Measurements from ENCODE around the gene IGFL1.
"Not testable (repeated sequence)": the region's sequence is repeated elsewhere in the genome, so short reads cannot be mapped to it uniquely, and the experiment has no call there.

Gene IGFL1

GRCh38 chr19:46216612-46217011 lies 12.9 kb upstream of the IGFL1 start:
- DNase-seq (ENCODE audit: insufficient read length) (no peak), FAIRE-seq (no peak)
- TF ChIP-seq POLR2AphosphoS5 (IDR thresholded peaks at IDR 0.05; ENCODE audit: low read depth, low read length): no peak
- no peak for TF ChIP-seq TAF1 (IDR thresholded peaks at IDR 0.05; ENCODE audit: borderline replicate concordance, low read depth, low read length)
- TF ChIP-seq POLR2A (IDR thresholded peaks at IDR 0.05; ENCODE audit: low read depth, low read length): no peak

- FAIRE-seq (no peak), DNase-seq (ENCODE audit: insufficient read length) (no peak)
- no peak for TF ChIP-seq TAF1 (IDR thresholded peaks at IDR 0.05; ENCODE audit: borderline replicate concordance, low read depth, low read length)
- TF ChIP-seq POLR2AphosphoS5 (IDR thresholded peaks at IDR 0.05; ENCODE audit: low read depth, low read length): no peak
- no peak for TF ChIP-seq POLR2A (IDR thresholded peaks at IDR 0.05; ENCODE audit: low read depth, low read length)
These were observed 12.1 kb upstream of the IGFL1 start for GRCh38 chr19:46217476-46217875.

GRCh38 chr19:46218160-46218559 lies 11.4 kb upstream of the IGFL1 start:
- DNase-seq (ENCODE audit: insufficient read length) (no peak), FAIRE-seq (no peak)
- TF ChIP-seq TAF1 (IDR thresholded peaks at IDR 0.05; ENCODE audit: borderline replicate concordance, low read depth, low read length) (no peak), POLR2AphosphoS5 (IDR thresholded peaks at IDR 0.05; ENCODE audit: low read depth, low read length) (no peak), POLR2A (IDR thresholded peaks at IDR 0.05; ENCODE audit: low read depth, low read length) (no peak)

DNA sequence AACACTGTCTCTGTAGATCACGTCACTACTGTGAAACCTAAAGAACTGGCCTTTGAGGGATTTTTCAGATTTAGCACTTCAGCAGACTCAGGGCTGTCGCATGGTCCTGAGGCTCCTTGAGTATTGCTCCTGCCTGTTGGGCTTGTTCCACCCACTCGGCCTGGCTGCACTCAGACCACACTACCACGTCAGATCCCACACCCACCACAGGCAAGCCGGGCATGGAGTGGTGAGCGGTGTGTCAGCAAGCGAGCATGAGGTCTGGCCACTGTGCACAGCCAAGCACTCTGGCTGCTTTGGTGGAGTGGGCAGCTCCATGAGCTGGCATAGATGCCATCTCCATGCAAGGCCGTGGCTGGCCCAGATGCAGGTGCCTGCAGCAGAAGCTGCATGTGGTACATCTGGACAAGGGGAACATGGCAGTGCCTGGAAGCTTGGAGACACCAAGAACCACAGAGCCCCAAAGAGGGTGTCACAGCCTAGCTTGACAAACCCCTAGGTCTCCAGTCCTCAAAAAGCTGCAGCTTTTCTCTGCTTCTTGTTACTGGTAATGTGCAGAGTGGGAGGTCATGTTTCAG lies 9.4 kb upstream of the IGFL1 start:
- TF ChIP-seq POLR2A (IDR thresholded peaks at IDR 0.05; ENCODE audit: low read depth, low read length): no peak
- FAIRE-seq (no peak), DNase-seq (ENCODE audit: insufficient read length) (no peak)

GRCh38 chr19:46221152-46221551 lies 8.4 kb upstream of the IGFL1 start:
- no peak for FAIRE-seq
- TF ChIP-seq TAF1 (IDR thresholded peaks at IDR 0.05; ENCODE audit: borderline replicate concordance, low read depth, low read length) (no peak), POLR2AphosphoS5 (IDR thresholded peaks at IDR 0.05; ENCODE audit: low read depth, low read length) (no peak), POLR2A (IDR thresholded peaks at IDR 0.05; ENCODE audit: low read depth, low read length) (no peak)
- DNase-seq (ENCODE audit: insufficient read length): no peak

GRCh38 chr19:46221981-46222610 lies 7.4 kb upstream of the IGFL1 start:
- DNase-seq (ENCODE audit: insufficient read length) (no peak), FAIRE-seq (no peak)
- TF ChIP-seq TAF1 (IDR thresholded peaks at IDR 0.05; ENCODE audit: borderline replicate concordance, low read depth, low read length) (no peak), POLR2AphosphoS5 (IDR thresholded peaks at IDR 0.05; ENCODE audit: low read depth, low read length) (no peak), POLR2A (IDR thresholded peaks at IDR 0.05; ENCODE audit: low read depth, low read length) (no peak)

GRCh38 chr19:46223787-46224186 lies 5.8 kb upstream of the IGFL1 start:
- not testable (repeated sequence) for DNase-seq (ENCODE audit: insufficient read length); FAIRE-seq

DNA sequence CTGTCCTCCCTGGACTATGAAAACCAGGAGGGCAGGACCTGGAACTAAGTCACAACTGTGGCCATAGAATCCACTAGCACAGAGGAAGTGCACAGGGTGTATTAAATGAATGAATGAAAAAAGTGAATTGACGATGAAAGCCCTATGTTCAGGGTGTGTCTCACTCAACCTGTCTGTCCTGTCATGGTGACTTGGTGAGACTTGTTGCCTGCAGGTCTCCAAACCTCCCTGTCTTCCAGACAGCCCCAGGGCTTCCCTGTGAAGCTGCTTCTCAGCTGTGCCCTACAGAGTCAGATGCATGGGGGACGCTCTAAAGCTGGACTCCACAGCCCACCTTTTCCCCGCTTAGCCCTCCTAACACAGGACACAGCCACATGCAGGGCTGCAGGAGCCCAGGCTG lies 4.8 kb upstream of the IGFL1 start:
- DNase-seq (ENCODE audit: insufficient read length) (no peak), FAIRE-seq (no peak)
- TF ChIP-seq TAF1 (IDR thresholded peaks at IDR 0.05; ENCODE audit: borderline replicate concordance, low read depth, low read length): no peak
- TF ChIP-seq POLR2A (IDR thresholded peaks at IDR 0.05; ENCODE audit: low read depth, low read length): no peak

- DNase-seq (ENCODE audit: insufficient read length) (no peak), FAIRE-seq (no peak)
- TF ChIP-seq POLR2AphosphoS5 (IDR thresholded peaks at IDR 0.05; ENCODE audit: low read depth, low read length) (no peak), TAF1 (IDR thresholded peaks at IDR 0.05; ENCODE audit: borderline replicate concordance, low read depth, low read length) (no peak), POLR2A (IDR thresholded peaks at IDR 0.05; ENCODE audit: low read depth, low read length) (no peak)
These were observed 4.0 kb upstream of the IGFL1 start for GRCh38 chr19:46225558-46226004.

- no peak for DNase-seq (ENCODE audit: insufficient read length)
- no peak for TF ChIP-seq POLR2A (IDR thresholded peaks at IDR 0.05; ENCODE audit: low read depth, low read length)
- no peak for TF ChIP-seq POLR2AphosphoS5 (IDR thresholded peaks at IDR 0.05; ENCODE audit: low read depth, low read length)
- TF ChIP-seq TAF1 (IDR thresholded peaks at IDR 0.05; ENCODE audit: borderline replicate concordance, low read depth, low read length): no peak
- FAIRE-seq: no peak
These were observed 3.0 kb upstream of the IGFL1 start for GRCh38 chr19:46226438-46226973.

DNA sequence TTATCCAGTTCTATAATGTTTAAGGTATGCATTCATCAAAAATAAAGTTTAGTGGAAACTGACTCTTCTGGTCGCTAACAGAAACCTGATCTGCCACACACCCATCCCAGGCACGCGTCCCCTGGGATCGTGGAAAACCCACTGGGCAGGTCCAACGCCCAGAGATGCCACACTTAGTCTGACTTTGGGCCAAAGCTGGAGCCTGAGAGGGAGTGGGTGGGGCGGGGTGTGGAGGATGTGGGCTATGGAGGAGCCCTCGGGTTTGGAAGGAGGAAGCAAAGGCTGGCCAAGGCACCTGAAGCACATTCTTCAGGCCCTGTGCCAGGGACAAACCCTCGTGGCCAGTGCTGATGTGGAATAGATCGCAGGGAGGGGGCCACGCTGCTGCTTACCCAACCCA lies 2.5 kb downstream of the IGFL1 start:
- DNase-seq (ENCODE audit: insufficient read length) (no peak), FAIRE-seq (no peak)
- TF ChIP-seq POLR2AphosphoS5 (IDR thresholded peaks at IDR 0.05; ENCODE audit: low read depth, low read length) (no peak), POLR2A (IDR thresholded peaks at IDR 0.05; ENCODE audit: low read depth, low read length) (no peak), TAF1 (IDR thresholded peaks at IDR 0.05; ENCODE audit: borderline replicate concordance, low read depth, low read length) (no peak)

DNA sequence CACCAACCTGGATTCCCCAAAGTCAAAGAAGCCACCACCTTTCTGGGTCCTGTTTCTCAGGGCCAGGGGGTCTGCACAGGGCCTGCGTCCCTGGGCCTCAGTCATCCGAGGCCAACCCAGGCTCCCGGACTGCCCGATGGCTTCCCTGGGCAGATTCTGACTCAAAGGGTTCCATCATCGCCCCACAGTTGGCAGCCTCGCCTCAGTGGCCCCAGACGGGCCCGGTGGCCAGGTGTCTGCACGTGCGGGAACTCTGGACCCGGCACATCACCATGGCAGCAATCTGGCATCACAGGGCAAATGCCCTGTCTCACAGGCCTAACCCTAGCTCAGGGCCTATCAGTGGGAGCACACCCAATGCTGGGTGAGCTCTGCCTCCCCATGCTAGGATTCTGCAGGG lies 2.9 kb downstream of the IGFL1 start:
- DNase-seq (ENCODE audit: insufficient read length) (no peak), FAIRE-seq (no peak)
- TF ChIP-seq POLR2A (IDR thresholded peaks at IDR 0.05; ENCODE audit: low read depth, low read length) (no peak), TAF1 (IDR thresholded peaks at IDR 0.05; ENCODE audit: borderline replicate concordance, low read depth, low read length) (no peak), POLR2AphosphoS5 (IDR thresholded peaks at IDR 0.05; ENCODE audit: low read depth, low read length) (no peak)
